Naive thymus-derived CD4-positive, alpha-beta T cell (primary cell): Measurements from ENCODE around the gene CASQ1. TPM values are rescaled to one million over a fixed set of nuclear protein-coding genes. Genes with fewer than 3 reads are reported as not detected.

ENCODE experiments used
- ATAC-seq: fragments of 150-1000 bp; cut with Tn5 transposase; 2 replicates; pipeline ENCODE4 v1.10.0; 2021; ENCODE audit warnings: mild to moderate bottlenecking, moderate library complexity
- CTCF ChIA-PET: fragments of 350-600 bp; sonication (Branson Sonifier 250); formaldehyde crosslinking; loops from one replicate; lab custom pipeline; 2021; ENCODE audit warnings: antibody characterized with exemption; lab: Charles Lee
- POLR2A ChIA-PET: fragments of 350-600 bp; sonication (Branson Sonifier 250); formaldehyde crosslinking; loops from one replicate; lab custom pipeline; 2021; ENCODE audit warnings: antibody characterized with exemption, inconsistent platforms; lab: Charles Lee
- DNase-seq, 9 donors: peaks; one replicate each; pipeline versions ENCODE4 v3.0.0 to v3.0.0-alpha.2; 2020 to 2022; ENCODE audit warnings: mixed read lengths in 1 of 9
- H3K27ac ChIP-seq: one replicate; pipeline ENCODE4 v1.7.0; 2013; ENCODE audit warnings: mild to moderate bottlenecking, low read depth, low read length, moderate library complexity
- H3K27me3 ChIP-seq, 2 donors: one replicate each; pipeline ENCODE4 v1.7.0; 2013; ENCODE audit warnings: low read length in 2 of 2, mild to moderate bottlenecking in 2 of 2, moderate library complexity in 2 of 2; ENCODE audit not compliant: control insufficient read depth in 2 of 2, insufficient read depth in 2 of 2
- H3K36me3 ChIP-seq, 3 experiments: 1 replicate in 2 of 3; 2 replicates in 1 of 3; pipeline ENCODE4 v1.7.0; 2013; ENCODE audit warnings: low read length in 3 of 3, mild to moderate bottlenecking in 3 of 3, moderate library complexity in 1 of 3; ENCODE audit not compliant: insufficient read depth in 3 of 3, control insufficient read depth in 2 of 3
- H3K4me1 ChIP-seq, 2 donors: one replicate each; pipeline ENCODE4 v1.7.0; 2013; ENCODE audit warnings: low read length in 2 of 2, mild to moderate bottlenecking in 2 of 2, moderate library complexity in 1 of 2; ENCODE audit not compliant: control insufficient read depth in 2 of 2, insufficient read depth in 2 of 2
- H3K4me3 ChIP-seq: 2 replicates; pipeline ENCODE4 v1.7.0; 2013; ENCODE audit warnings: mild to moderate bottlenecking, low read length
- H3K9me3 ChIP-seq, 3 experiments: 1 replicate in 2 of 3; 2 replicates in 1 of 3; pipeline ENCODE4 v1.7.0; 2013; ENCODE audit warnings: low read length in 3 of 3; ENCODE audit not compliant: control insufficient read depth in 2 of 3
- H3K27ac Mint-ChIP-seq, 9 donors: one replicate each; pipeline ENCODE4 v1.8.0; 2020 to 2022; ENCODE audit warnings: mixed read lengths in 9 of 9, mild to moderate bottlenecking in 8 of 9, moderate library complexity in 5 of 9, inconsistent platforms in 2 of 9
- H3K27me3 Mint-ChIP-seq, 5 donors: one replicate each; pipeline ENCODE4 v1.8.0; 2021 to 2022; ENCODE audit warnings: mixed read lengths in 5 of 5, mild to moderate bottlenecking in 1 of 5
- H3K36me3 Mint-ChIP-seq, 5 donors: one replicate each; pipeline ENCODE4 v1.8.0; 2020 to 2022; ENCODE audit warnings: mixed read lengths in 5 of 5, mild to moderate bottlenecking in 3 of 5, inconsistent platforms in 1 of 5
- H3K4me1 Mint-ChIP-seq, 7 donors: one replicate each; pipeline ENCODE4 v1.8.0; 2020 to 2022; ENCODE audit warnings: mixed read lengths in 7 of 7, mild to moderate bottlenecking in 3 of 7, inconsistent platforms in 1 of 7
- H3K4me3 Mint-ChIP-seq, 10 donors: one replicate each; pipeline ENCODE4 v1.8.0; 2020 to 2022; ENCODE audit warnings: mild to moderate bottlenecking in 10 of 10, mixed read lengths in 10 of 10, moderate library complexity in 6 of 10, inconsistent platforms in 2 of 10
- H3K9me3 Mint-ChIP-seq, 11 donors: one replicate each; pipeline ENCODE4 v1.8.0; 2020 to 2022; ENCODE audit warnings: mixed read lengths in 11 of 11, mild to moderate bottlenecking in 4 of 11, inconsistent platforms in 1 of 11, moderate library complexity in 1 of 11
- intact Hi-C, 2 donors: fragments of 100-400 bp; cut with micrococcal nuclease; formaldehyde crosslinking; loops; one replicate each; pipeline ENCODE4 v1.15.1; 2023
- polyA plus RNA-seq, 2 donors: library from polyadenylated mRNA; unstranded; fragments of 300-500 nt; fragmentation: Illumina TruSeq; gene quantifications; one replicate each; pipeline ENCODE4 v1.2.3, GENCODE V29; 2021
- total RNA-seq, 6 experiments: library from RNA in 5 of 6; stranded (reverse) in 5 of 6; gene quantifications; 1 replicate in 5 of 6; 2 replicates in 1 of 6; pipeline ENCODE4 v1.2.3 and lab custom pipeline; 2021 to 2026

CASQ1 gene
- total and polyA plus RNA-seq, 7 experiments from 2014 or later: 1.1 TPM; not detected in 6

DNA sequence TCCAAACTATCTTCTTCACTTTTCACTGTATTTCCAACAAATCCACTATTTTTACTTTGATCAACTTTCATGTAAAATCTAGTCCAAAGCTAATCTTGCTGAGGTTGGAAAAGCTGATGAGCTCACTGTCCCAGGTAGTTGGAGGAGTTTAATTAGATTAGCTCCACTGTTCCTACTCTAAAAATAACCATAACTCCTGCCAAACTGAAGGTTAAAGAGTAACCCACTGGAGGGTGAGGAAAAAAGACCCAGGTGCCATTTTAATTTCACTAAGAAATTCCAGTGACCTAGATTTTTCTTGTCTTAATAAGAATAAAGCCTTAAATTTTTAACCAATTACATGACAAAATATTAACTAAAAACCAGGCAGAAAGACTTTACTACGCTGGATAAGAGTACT lies 56.7 kb downstream of the CASQ1 start:
- Histone ChIP-seq H3K4me3 (no peak overlapping the region), H3K27ac (no peak overlapping the region), H3K4me1 (no peaks in the 10 kb centered on the region), H3K27me3 (no peaks in the 10 kb centered on the region), H3K36me3 (peaks cover 0 to 18% (median 0%) of the 10 kb centered on the region in 3 experiments), H3K9me3 (no peaks in the 10 kb centered on the region)
- ATAC-seq (no peak), DNase-seq (no peak)
- peaks cover 0 to 21% (median 8%) of the 10 kb centered on the region in 5 donors for H3K36me3 Mint-ChIP-seq
- intact Hi-C loops: no loop called here
- ChIA-PET CTCF (no interaction called here), POLR2A (interaction anchor here (1.2 to 1.4 kb wide), 2 partner anchors 13 to 15 kb away, joined by 3 to 4 read pairs; partner anchors contain the start of gene DCAF8)
- H3K9me3 Mint-ChIP-seq: no peaks in the 10 kb centered on the region
- H3K27me3 Mint-ChIP-seq: no peaks in the 10 kb centered on the region
- H3K27ac Mint-ChIP-seq: no peak overlapping the region
- no peak overlapping the region for H3K4me3 Mint-ChIP-seq
- H3K4me1 Mint-ChIP-seq: peaks cover 6 to 52% (median 34%) of the 10 kb centered on the region in 7 donors

DNA sequence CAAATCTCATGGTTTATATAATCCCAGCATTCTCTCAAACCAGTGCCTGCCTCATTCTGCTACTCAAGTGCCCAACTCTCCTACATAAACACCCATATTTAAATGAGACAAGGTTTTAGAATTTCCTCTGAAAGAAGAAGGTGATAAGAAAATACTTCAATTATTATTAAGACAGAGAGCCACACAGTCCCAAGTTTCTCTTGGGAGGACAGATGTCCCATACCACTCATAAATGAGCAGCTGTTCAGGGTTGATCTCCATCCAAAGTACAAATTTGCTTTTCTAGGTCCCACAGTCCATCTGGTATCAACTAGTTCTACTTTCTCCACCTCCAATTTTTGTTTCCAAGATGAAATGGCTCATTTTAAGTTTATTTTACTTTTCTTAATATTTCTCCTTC lies 60.6 kb downstream of the CASQ1 start:
- Mint-ChIP-seq H3K27me3 (no peaks in the 10 kb centered on the region), H3K4me1 (peaks cover 6 to 35% (median 25%) of the 10 kb centered on the region in 7 donors), H3K9me3 (no peaks in the 10 kb centered on the region), H3K36me3 (peaks cover 0 to 15% (median 8%) of the 10 kb centered on the region in 5 donors), H3K4me3 (no peak overlapping the region), H3K27ac (peak overlapping the region in 5 of 9 donors; percentile 18 to 65 (median 31))
- no peaks in the 10 kb centered on the region for H3K9me3 ChIP-seq
- intact Hi-C loops: loop anchor here in 1 of 2 donors (2.0 kb wide), 1 partner anchor 40 kb away; no protein-coding TSS in a partner anchor
- no peak overlapping the region for H3K4me3 ChIP-seq
- H3K27ac ChIP-seq: no peak overlapping the region
- ChIA-PET POLR2A (interaction anchor here (0.9 to 4.0 kb wide), 2 partner anchors 11 to 1476 kb away, joined by 3 to 33 read pairs; partner anchors contain the start of gene DCAF8), CTCF (interaction anchor here (0.7 to 3.8 kb wide), 10 partner anchors 10 to 586 kb away, joined by 3 to 26 read pairs (median 11); partner anchors contain the start of gene DCAF8)
- no peaks in the 10 kb centered on the region for H3K36me3 ChIP-seq
- H3K4me1 ChIP-seq: no peaks in the 10 kb centered on the region
- H3K27me3 ChIP-seq: no peaks in the 10 kb centered on the region
- DNase-seq (no peak), ATAC-seq (no peak)

Other genes starting within 250 kb of the CASQ1 start
- gene IGSF9, start 245.0 kb upstream of the CASQ1 start, total RNA-seq: under 1 TPM in 1 of 5 experiments, not detected in 4; 0.12 TPM
- gene IGSF9, start 245.0 kb upstream of the CASQ1 start, polyA plus RNA-seq: under 1 TPM in 1 of 2 donors, not detected in 1; 0.12 TPM
- not detected for gene SLAMF9, start 236.3 kb upstream of the CASQ1 start, total RNA-seq
- not detected for gene SLAMF9, start 236.3 kb upstream of the CASQ1 start, polyA plus RNA-seq
- gene PIGM, start 158.6 kb upstream of the CASQ1 start, total RNA-seq: 10 to 100 TPM in 2 of 5 experiments, 1 to 10 TPM in 3; 4.0 to 11.4 (median 7.0) TPM
- gene PIGM, start 158.6 kb upstream of the CASQ1 start, polyA plus RNA-seq: 1 to 10 TPM; 4.1 to 5.0 TPM
- gene KCNJ10, start 120.4 kb upstream of the CASQ1 start, total RNA-seq: under 1 TPM in 1 of 5 experiments, not detected in 4; 0.32 TPM
- gene KCNJ10, start 120.4 kb upstream of the CASQ1 start, polyA plus RNA-seq: under 1 TPM in 1 of 2 donors, not detected in 1; 0.29 TPM
- not detected for gene KCNJ9, start 109.0 kb upstream of the CASQ1 start, total RNA-seq
- gene KCNJ9, start 109.0 kb upstream of the CASQ1 start, polyA plus RNA-seq: under 1 TPM; 0.06 to 0.08 TPM
- 10 to 100 TPM; 31.9 to 68.7 (median 44.8) TPM for gene IGSF8, start 92.0 kb upstream of the CASQ1 start, total RNA-seq
- gene IGSF8, start 92.0 kb upstream of the CASQ1 start, polyA plus RNA-seq: 10 to 100 TPM; 38.6 to 60.9 TPM
- gene ATP1A2, start 74.8 kb upstream of the CASQ1 start, total RNA-seq: not detected
- not detected for gene ATP1A2, start 74.8 kb upstream of the CASQ1 start, polyA plus RNA-seq
- gene ATP1A4, start 39.0 kb upstream of the CASQ1 start, total RNA-seq: under 1 TPM in 1 of 5 experiments, not detected in 4; 0.71 TPM
- gene ATP1A4, start 39.0 kb upstream of the CASQ1 start, polyA plus RNA-seq: not detected
- gene PEA15, start 14.8 kb downstream of the CASQ1 start, total RNA-seq: 10 to 100 TPM; 11.5 to 38.6 (median 13.4) TPM
- gene PEA15, start 14.8 kb downstream of the CASQ1 start, polyA plus RNA-seq: 1 to 10 TPM; 4.7 TPM
- 100 to 1,000 TPM; 115 to 226 (median 176) TPM for gene DCAF8, start 72.0 kb downstream of the CASQ1 start, total RNA-seq
- 10 to 100 TPM; 45.6 to 49.8 TPM for gene DCAF8, start 72.0 kb downstream of the CASQ1 start, polyA plus RNA-seq
- 10 to 100 TPM; 37.9 to 66.1 (median 49.2) TPM for gene PEX19, start 94.6 kb downstream of the CASQ1 start, total RNA-seq
- 10 to 100 TPM; 55.6 to 56.4 TPM for gene PEX19, start 94.6 kb downstream of the CASQ1 start, polyA plus RNA-seq
- 100 to 1,000 TPM; 104 to 151 (median 118) TPM for gene COPA, start 152.7 kb downstream of the CASQ1 start, total RNA-seq
- gene COPA, start 152.7 kb downstream of the CASQ1 start, polyA plus RNA-seq: 100 to 1,000 TPM; 101 to 156 TPM
- gene NCSTN, start 152.8 kb downstream of the CASQ1 start, total RNA-seq: 10 to 100 TPM; 68.4 to 91.1 (median 73.5) TPM
- 10 to 100 TPM; 69.2 to 85.3 TPM for gene NCSTN, start 152.8 kb downstream of the CASQ1 start, polyA plus RNA-seq
- under 1 TPM; 0.11 to 0.58 (median 0.42) TPM for gene NHLH1, start 176.5 kb downstream of the CASQ1 start, total RNA-seq
- gene NHLH1, start 176.5 kb downstream of the CASQ1 start, polyA plus RNA-seq: not detected
- under 1 TPM in 2 of 5 experiments, not detected in 3; 0.05 to 0.13 TPM for gene VANGL2, start 210.0 kb downstream of the CASQ1 start, total RNA-seq
- gene VANGL2, start 210.0 kb downstream of the CASQ1 start, polyA plus RNA-seq: not detected